Astrocyte of the spinal cord (primary cell): Measurements from ENCODE around the gene PLEKHG2.

Experiments used
- DNase-seq: peaks from one replicate; pipeline ENCODE4 v3.0.0; 2011; ENCODE audit warnings: low read depth, low spot score
- H3K4me3 ChIP-seq: 2 replicates; pipeline ENCODE4 v1.5.1; 2011; ENCODE audit warnings: low read depth, mild to moderate bottlenecking, low read length, moderate library complexity
- in situ Hi-C: cut with HindIII; loops from 2 replicates; pipeline ENCODE4 v1.10.0; 2017; ENCODE audit warnings: low sequenced_read_pairs
- TF ChIP-seq, protein P1 (sequence below): IDR thresholded peaks from 2 replicates; pipeline ENCODE4 v1.5.1; 2012; ENCODE audit warnings: low read depth, mild to moderate bottlenecking, low read length, inconsistent platforms

The PLEKHG2 gene

GRCh38 chr19:39412100-39412866 lies at the start of gene PLEKHG2:
Gene PLEKHG2 (plus strand): TSS chr19:39412669. CDS start chr19:39414087, 1,418 bp downstream.
- in situ Hi-C loops = no loop called here

DNA sequence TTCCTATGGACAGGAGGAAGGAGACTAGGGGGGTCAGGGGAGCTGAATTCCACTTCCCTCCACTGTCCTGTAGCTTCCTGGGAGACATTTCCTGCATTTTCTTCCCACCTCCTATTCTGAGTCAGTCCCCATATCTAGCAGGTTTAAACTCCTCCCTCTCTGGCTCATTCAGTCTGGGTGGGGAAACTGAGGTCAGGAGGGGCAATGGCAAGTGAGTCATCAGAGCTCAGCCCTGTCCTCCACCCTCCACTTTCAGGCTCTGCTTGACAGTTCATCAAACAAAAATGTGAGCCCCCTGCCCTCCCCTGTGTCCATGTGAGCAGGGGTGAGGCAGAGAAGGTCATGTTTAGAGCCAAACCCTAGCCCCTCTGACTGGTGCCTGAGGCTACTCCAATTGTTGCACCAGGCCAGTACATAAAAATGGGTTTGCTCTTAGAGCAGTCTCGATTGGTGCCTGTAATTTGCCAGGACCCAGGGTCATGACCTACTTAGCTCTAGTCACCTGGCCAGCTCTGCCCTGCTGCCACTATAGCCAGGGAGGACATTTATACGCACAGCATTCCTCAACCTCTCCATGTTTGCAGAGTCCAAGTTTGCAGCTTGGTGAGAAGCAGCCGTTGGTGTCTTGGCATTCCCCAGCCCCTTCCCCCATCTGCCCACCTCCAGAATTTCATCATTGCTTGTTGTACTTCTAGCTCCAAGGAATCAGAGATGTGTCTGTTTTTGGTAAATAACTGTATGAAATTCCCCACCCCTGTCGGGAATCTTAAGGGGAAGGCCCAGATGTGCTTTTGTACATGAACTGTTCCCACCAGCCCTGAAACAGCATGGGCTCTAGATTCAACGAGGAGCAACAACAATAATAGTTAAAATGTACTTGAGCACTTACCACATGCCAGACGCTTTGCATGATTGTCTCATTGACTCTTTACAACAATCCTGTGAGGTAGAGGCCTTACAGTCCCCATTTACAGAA lies 49.5 kb upstream of the PLEKHG2 start:
- in situ Hi-C loops = no loop called here
- TF ChIP-seq, protein P1, sequence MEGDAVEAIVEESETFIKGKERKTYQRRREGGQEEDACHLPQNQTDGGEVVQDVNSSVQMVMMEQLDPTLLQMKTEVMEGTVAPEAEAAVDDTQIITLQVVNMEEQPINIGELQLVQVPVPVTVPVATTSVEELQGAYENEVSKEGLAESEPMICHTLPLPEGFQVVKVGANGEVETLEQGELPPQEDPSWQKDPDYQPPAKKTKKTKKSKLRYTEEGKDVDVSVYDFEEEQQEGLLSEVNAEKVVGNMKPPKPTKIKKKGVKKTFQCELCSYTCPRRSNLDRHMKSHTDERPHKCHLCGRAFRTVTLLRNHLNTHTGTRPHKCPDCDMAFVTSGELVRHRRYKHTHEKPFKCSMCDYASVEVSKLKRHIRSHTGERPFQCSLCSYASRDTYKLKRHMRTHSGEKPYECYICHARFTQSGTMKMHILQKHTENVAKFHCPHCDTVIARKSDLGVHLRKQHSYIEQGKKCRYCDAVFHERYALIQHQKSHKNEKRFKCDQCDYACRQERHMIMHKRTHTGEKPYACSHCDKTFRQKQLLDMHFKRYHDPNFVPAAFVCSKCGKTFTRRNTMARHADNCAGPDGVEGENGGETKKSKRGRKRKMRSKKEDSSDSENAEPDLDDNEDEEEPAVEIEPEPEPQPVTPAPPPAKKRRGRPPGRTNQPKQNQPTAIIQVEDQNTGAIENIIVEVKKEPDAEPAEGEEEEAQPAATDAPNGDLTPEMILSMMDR = no peak

More at GRCh38 chr19:39412100-39412866, at the start of gene PLEKHG2:
- H3K4me3 ChIP-seq = peak within 1 kb of the TSS; percentile 97
- DNase-seq = peak; percentile 100
- TF ChIP-seq, protein P1 = peak; percentile 82

DNA sequence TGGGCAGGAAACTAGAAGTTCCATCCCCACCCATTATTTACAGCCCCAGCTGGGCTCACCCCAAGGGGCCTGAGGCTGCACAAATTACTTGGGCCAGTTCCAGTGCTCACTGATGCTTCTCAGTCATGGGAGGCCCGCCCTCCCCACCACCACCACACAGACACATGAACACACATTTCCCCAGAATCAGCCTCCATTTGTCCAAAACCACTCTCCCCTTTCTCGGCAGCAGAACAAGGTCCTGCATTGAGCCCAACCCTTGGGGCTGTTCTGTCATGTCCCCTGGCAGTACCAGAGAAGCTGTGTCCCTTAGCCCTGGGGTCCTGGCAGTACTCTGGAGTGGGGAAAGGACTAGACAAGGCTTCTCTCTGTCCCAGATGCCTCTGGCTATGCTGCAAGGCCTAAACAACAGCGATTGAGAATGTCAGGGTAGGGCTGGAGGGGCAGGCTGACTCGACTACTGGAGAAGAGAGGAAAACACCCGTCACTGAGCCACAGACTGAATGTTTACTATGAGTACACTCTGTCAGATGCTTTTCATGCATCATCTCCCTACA lies 48.5 kb upstream of the PLEKHG2 start:
- H3K4me3 ChIP-seq = no peak overlapping the region
- TF ChIP-seq, protein P1 = no peak
- DNase-seq = peak; percentile 37
- in situ Hi-C loops = no loop called here

More for the DNA sequence above, 49.5 kb upstream of the PLEKHG2 start:
- H3K4me3 ChIP-seq = no peak overlapping the region
- DNase-seq = peak; percentile 78

DNA sequence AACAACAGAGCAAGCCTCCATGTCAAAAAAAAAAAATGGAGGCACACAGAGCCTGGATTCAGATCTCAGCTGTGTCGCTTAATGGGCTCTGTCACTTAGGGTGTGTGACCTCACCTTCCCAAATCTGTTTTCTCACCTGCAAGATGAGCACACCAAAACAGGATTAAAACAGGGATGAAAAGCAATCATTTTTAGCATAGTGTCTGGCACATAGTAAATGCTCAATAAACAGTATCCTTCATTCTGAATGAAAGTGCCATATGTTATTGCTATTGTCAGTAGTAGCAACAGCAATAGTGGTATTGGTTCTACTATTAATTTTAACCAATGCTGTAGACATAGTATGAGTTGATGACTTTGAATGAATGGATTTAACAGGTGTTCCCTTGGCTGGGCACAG lies 46.9 kb upstream of the PLEKHG2 start:
- no peak for DNase-seq
- no peak overlapping the region for H3K4me3 ChIP-seq
- in situ Hi-C loops = no loop called here
- TF ChIP-seq, protein P1 = no peak

DNA sequence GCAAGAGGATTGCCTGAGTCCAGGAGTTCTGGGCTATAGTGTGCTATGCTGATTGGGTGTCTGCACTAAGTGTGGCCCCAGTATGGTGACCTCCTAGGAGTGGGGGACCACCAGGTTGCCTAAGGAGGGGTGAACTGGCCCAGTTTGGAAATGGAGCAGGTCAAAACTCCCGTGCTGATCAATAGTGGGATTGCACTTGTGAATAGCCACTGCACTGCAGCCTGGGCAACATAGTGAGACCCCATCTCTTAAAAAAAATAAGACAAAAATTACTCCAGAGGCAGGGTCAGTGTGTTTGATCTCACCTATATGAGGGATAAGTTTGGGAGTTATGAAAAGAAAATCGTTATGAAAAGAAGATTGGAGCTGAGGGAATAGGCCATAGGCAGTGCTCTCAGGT lies 43.3 kb upstream of the PLEKHG2 start:
- in situ Hi-C loops = no loop called here
- DNase-seq = no peak
- no peak overlapping the region for H3K4me3 ChIP-seq
- TF ChIP-seq, protein P1 = no peak

DNA sequence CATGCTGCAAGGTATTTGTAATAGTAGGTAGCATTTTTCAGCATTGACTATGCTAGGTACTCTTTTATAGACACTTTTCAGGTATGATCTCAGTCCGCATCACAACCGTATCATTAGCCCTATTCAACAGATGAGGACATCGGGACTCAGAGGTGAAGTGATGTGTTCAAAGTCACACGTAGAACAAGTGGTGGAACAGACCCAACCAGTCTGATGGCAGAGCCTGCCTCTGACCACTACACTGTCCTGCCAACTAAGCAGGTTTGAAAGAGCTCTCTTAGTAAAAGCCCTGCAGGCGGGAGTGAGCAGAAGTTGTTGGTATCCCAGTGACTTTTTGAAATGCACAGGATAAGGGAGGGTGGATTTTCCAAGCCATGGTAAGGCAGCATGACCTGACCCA lies 41.7 kb upstream of the PLEKHG2 start:
- DNase-seq = no peak
- H3K4me3 ChIP-seq = no peak overlapping the region
- in situ Hi-C loops = no loop called here
- TF ChIP-seq, protein P1 = no peak
